ENCODE data around the gene USP12.

DNA sequence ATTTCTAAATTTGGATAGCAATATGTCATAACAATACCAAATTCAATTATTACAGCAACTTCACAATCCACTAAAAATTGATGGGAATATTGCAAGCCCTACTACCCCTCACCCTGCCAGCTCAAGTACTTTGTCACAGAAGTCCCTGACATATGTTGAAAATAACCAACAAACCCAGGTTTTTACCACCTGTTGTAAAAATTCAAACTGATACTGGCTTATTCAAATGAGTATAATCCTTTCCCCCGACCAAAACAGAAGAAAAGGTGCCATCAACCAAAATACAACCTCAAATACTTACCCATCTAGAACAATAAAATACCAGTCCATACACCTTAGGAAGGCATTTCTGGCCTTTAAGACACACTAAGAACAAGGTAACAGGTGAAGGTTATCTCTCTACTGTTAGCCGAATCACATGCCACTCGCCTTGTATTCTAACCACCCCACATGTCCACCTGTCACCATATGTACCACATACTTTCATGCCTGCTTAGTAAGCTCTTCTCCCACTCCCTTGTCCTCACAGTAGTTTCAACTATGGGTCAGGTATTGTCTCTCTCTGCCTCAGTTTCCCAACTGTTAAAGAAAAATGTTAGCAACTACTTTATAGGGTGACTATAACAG lies 53.1 kb downstream of the USP12 start:
- TF ChIP-seq CTCF (IDR thresholded peaks at IDR 0.05) (no peak), ZNF263 (CRISPR knock-in tag; IDR thresholded peaks at IDR 0.05; ENCODE audit: low read depth) (no peak)
